G401 (cell line): Measurements from ENCODE around the gene CPN2. TPM values are rescaled to one million over a fixed set of nuclear protein-coding genes. Genes with fewer than 3 reads are reported as not detected.

Experiments
- DNase-seq: peaks from one replicate; pipeline ENCODE4 v3.0.0-alpha.2; 2015; ENCODE audit warnings: low spot score
- in situ Hi-C: cut with HindIII; loops from 2 replicates; pipeline ENCODE4 v1.10.0; 2016; ENCODE audit warnings: low sequenced_read_pairs, mixed read lengths
- total RNA-seq: library from RNA; depleted of rRNA; stranded (reverse); fragments of >200 nt; shearing (Covaris generic); gene quantifications from 2 replicates; pipeline ENCODE4 v1.2.3, GENCODE V29; 2014; rRNA removed

CPN2 gene
- total RNA-seq, 1 experiment from 2014 or later, result not detected

DNA sequence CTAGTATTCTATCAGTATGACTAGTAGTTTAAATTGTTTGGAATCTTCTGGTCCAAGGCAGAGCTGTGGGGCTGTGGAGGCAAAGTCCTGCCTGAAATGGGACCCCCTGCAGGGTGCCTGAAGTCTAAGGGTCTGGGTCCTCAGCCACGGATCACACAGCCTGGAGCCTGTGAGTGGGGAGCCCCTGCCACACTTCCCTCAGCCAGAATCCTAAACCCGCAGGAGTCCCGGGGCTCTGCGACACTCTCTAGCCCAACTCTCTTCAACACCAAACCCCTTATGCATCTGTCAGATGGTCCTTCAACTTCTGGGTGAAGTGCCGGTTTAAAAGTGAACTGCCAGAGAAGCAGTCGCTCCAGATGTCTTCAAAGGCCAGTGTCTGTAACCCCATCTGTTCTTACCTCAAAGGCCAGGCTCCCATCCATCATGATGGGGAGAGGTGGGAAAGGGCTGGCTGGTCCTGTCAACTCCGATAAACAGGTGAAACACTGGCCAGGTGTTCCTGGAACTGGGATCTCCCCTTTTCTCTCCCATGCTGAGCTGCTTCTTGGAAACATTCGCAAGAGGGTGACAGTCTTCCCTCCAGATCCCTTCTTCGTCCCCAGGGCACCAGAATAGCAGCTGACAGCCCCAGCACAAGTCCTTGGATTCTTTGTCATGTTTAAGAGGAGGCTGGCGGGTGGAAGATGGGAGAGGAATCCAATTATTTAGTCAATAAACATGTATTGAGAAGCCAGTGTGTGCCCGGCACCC, 45.6 kb downstream of the CPN2 start:
- in situ Hi-C loops, result no loop called here
- DNase-seq, result no peak

GRCh38 chr3:194304186-194304917, 46.8 kb downstream of the CPN2 start:
- DNase-seq, result no peak
- in situ Hi-C loops, result no loop called here

DNA sequence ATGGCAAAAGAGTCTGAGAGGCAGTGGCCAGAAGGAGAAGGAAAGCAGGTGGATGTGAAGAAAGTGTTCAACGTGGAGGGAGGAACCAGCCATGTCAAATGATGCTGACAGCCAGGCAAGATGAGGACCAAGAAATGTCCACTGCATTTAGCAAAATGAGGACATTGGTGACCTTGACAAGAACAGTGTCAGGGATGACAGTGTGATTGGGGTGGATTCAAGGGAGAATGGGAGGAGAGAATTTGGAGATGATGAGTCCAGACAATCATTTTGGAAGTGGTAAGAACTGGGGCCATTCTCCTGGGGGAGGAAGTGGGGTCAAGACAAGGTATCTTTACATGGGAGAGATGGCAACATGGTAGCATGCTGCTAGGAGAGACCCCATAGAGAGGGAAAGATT, 47.4 kb downstream of the CPN2 start:
- no peak for DNase-seq
- in situ Hi-C loops, result no loop called here

GRCh38 chr3:194301730-194302129, 49.4 kb downstream of the CPN2 start:
- in situ Hi-C loops, result no loop called here
- no peak for DNase-seq

GRCh38 chr3:194300936-194301335, 50.2 kb downstream of the CPN2 start:
- in situ Hi-C loops, result no loop called here
- no peak for DNase-seq

DNA sequence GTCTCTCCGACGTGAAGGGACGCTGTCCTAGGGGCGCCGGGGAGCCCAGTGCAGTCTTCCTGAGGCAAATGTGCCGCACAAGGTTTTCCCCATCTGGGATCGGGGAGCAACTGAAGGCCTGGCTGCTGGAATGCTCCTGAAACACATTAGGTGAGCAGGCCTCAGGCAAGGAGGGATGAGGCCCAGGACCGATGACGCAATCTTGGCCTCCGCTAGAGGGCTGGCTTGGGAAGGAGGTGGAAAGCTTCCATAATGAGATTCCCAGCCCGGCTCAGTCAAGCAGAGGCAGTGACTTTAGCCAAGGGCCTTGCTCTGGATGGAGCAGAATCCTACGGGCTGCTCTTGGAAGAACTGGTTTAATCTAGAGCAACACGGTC, 50.8 kb downstream of the CPN2 start:
- peak; percentile 89 for DNase-seq
- in situ Hi-C loops, result no loop called here

GRCh38 chr3:194298331-194299227, 52.5 kb downstream of the CPN2 start:
- DNase-seq, result no peak

DNA sequence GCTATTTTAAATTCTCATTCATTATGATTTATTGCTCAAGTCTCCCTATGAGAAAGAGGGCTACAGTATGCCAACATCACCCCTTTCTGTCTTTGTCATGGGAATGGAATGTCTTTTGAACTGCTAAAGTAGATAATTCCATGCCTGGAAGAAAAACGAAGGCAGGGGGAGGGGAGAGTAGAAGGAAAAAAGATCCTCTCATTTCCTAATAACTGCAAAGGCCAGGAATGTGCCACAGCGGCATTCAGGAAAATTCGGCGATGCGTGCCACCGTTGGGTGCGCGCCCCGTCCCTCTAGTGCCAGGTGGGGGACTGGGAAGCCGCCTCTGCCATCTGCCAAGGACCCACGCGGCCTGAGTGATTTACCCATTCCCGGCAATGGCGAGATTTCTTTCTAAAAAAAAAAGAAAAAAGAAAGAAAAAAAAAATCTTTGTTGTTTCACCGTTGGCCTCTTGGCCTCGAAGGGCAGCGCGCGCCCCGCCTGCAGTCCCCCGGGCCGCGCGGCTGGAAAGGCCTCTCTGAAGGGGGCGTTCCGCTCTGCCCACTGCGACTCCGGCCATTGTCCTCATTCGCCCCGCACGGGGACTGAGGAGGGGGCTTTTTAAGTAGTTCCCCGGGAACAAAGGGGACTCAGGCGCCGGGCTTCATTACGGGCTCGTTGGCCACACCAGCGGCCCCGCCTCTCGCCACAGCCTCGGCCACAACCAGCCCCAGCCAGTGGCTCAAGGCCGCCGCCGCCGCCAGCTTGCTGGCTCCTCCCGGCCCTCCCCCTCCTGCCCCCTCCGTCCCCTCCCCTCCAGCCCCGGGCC, 54.5 kb downstream of the CPN2 start:
- DNase-seq, result no peak
- in situ Hi-C loops, result no loop called here

More at GRCh38 chr3:194298331-194299227, 52.5 kb downstream of the CPN2 start:
- in situ Hi-C loops, result no loop called here

DNA sequence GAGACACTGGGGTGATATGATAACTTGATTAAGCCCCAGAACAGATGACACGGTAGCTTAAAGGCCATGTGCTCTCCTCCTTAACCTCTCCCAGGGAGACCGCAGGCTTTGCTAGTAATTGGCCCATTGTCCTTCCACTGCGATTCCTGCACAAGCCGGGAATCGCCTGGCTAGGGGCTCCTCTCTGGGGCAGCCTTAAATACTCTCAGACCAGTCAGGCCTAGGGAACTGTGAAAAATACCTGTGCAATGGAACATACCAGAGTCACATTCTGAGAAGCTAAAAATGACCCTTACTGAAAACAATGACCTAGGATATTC, 56.3 kb downstream of the CPN2 start:
- in situ Hi-C loops, result no loop called here
- no peak for DNase-seq

DNA sequence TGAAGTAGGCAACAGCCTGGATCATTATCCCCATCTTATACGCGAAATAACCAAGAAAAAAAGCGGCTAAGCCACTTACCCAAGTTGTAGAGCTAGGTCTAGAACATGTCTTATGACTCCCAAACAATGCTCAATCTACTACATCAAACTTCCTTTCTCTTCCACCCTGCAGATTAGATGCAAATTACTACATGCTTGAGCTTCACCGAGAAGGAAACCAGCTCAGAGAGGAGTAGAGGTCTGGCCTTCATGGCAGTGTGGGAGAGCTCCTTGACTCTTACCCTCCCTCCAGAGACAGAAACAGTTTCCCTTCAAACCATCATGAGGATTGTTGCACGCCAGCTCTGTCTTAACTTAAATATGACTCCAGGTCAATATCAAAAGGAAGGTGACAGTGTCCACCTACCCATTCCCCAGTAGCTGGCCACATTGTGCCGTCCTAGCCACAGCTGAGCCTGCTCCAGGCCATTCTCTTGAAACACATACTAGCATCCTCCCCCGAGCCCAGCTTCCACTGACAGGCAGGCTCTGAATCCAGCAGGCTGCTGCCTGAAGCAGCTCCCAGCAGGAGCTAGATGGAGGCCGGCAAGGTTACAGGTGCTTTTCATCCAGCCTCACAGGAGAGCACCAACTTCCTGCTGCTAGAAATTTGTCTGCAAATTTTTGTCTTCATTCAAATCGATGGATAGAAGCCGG, 56.8 kb downstream of the CPN2 start:
- DNase-seq, result no peak
- in situ Hi-C loops, result no loop called here

GRCh38 chr3:194293546-194294198, 57.5 kb downstream of the CPN2 start:
- DNase-seq, result no peak
- in situ Hi-C loops, result no loop called here

- in situ Hi-C loops, result no loop called here
- DNase-seq, result no peak
Observed at GRCh38 chr3:194292331-194292730, 58.8 kb downstream of the CPN2 start.

Other genes with a start within 250 kb of the CPN2 start
- gene HES1, start 215.2 kb downstream of the CPN2 start, total RNA-seq, result 3.3 and 6.6 TPM in 2 replicates
- 0.14 and 0.55 TPM in 2 replicates for gene LRRC15, start 18.4 kb upstream of the CPN2 start, total RNA-seq
- gene GP5, start 47.9 kb upstream of the CPN2 start, total RNA-seq, result not detected in 2 replicates
- gene ATP13A3, start 135.7 kb upstream of the CPN2 start, total RNA-seq, result 47.9 and 60.2 TPM in 2 replicates